RCC 7860 (cell line): Measurements from ENCODE around the gene GLS.
"Not testable (repeated sequence)": the region's sequence is repeated elsewhere in the genome, so short reads cannot be mapped to it uniquely, and the experiment has no call there.

Experiments used
- DNase-seq: peaks from one replicate; pipeline ENCODE4 v3.0.0-alpha.2; 2015; ENCODE audit warnings: low spot score
- FAIRE-seq: peaks from 2 replicates; lab custom pipeline; 2012; peaks lifted over from hg19 to GRCh38; lab: Jason Lieb, UNC

Gene GLS

DNA sequence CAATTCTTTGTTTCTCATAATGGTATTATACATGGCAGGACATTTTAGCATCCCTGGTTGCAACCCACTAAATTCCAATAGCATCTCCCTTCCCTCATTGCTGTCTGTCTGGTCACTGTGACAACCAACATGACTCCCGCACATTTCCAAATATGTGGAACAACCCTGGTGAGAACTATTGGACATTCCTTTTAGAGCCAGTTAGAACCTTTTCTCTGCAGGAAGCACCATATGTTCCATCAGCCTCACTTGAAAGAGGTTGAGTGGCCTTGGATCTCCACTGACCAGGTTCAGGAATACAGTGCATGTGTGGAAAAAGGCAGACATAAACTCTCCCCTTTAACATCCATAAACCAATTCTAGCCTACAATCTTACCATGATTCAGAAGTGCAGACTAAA lies 25.9 kb upstream of the GLS start:
- FAIRE-seq, result no peak
- no peak for DNase-seq

DNA sequence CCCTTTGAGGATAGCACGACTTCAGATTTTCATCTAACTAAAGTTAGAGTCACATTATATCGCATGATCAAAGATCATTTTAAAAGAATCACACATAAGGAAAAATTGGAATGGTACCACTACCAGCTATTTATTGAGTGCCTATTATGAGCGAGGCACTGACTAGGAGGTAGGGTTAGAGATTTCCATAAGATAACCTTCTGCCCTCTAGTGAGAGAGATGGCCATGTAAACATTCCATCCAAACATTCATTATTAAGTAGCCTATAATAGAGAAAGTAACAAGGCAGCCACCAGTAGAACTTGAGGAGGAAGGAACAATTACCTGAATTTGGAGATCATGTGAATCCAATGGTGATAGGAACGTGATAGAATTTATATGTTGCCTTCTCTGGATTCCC lies 25.4 kb upstream of the GLS start:
- FAIRE-seq (no peak), DNase-seq (no peak)

GRCh38 chr2:190856985-190857384 lies 23.6 kb upstream of the GLS start:
- FAIRE-seq, result no peak
- DNase-seq, result no peak

DNA sequence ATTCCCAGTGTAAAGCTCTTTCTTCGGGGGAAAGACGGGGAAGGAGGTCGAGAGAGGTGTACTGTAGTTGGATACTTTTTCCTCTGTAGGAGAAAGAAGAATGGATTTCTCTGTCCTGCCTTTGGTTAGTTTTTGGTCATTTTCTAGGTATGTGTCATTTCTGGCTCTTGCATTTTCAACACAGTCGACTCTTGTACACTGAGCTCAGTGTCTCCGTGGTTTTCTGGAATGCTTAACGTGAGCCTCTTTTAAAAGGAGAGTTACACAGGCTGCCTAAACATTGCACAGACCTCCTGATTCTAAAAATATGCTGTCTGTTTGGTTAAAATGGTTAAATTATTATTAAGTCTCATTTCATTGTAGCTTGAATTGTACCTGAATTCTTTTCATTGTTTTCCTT lies 21.8 kb upstream of the GLS start:
- DNase-seq (peak; percentile 83), FAIRE-seq (peak; percentile 95)

DNA sequence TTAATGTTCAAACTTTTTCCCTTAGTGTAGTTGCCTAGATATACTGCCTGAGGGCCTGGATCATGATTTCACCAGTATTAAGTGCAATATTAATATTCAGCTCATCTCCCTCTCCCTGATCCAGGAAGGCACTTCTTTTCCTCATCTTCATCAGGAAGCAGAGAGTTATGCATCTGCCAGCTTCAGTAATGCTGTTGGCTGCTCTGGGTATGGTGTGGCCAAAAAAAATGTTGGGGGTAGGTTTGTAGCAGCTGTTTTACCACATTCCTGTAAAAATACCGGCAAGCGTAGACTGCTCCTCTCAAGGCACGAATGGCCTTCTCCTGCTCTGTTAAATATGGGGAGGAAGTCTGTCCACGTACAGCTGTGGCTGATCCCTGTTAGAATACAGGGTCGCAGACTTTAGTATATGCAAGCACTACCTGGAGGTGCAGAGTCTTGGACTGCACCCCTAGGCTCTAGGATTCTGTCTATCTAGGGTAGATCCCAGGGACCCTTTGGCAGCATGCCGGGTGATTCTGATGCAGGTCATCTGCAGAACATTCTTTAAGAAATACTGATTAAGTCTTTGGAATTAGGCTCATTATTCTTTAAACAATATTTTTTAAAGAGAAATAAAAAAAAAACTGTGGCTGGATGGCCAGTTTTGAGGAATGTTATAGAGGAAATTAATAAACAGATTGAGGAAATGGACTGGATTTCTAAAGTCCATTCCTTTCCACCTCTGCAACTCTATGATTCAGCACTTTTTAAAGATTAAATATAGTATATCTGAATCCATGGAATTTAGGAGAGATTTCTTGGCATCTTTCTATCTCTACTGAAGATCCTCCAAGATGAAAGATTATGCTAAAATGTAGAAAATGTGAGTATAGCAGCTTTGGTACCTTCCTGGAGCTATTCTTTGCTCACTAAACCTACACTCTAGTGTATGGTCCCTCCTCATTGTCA lies 21.0 kb upstream of the GLS start:
- DNase-seq (peak; percentile 71), FAIRE-seq (no peak)

GRCh38 chr2:190860985-190861680 lies 19.5 kb upstream of the GLS start:
- DNase-seq (peak; percentile 80), FAIRE-seq (peak; percentile 82)

GRCh38 chr2:190862128-190862527 lies 18.5 kb upstream of the GLS start:
- FAIRE-seq, DNase-seq: not testable (repeated sequence)

DNA sequence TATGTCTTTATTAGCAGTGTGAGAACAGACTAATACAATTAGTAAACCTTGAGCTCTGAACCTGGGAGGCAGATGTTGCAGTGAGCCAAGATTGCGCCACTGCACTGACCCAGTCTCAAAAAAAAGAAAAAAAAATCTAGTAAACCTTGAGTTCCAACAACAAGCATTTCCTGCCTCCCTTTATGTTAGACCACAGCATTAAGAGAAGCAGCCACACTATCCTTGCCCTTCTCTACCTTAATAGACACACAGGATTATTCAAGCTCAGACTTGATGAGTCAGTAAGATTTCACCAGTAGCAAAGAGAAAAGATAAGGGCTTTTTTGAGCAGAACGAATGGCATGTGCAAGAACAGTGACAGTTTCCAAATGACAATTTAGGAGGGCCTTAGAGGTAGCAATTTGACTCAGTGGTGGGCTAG lies 18.0 kb upstream of the GLS start:
- FAIRE-seq, result peak; percentile 92

DNA sequence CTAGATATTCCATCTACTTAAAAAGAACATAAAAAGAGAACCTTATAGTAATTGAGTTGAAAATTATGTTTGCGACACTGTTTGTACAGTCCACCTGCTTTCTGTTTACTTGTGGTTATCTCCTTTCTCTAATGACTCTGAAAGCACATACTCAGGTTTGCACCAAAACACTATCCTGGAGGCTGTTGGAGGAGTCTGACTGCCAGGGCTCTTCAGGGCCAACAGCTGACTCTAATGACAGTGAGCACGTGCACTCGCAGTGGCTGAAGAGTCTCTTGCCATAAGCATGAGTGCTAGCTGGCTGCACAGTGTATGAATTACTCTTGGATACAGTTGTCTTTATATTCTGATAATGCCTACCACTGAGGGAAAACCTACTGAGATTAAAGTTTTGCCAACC lies 16.7 kb upstream of the GLS start:
- DNase-seq, result no peak
- FAIRE-seq, result no peak

More for the DNA sequence above, 18.0 kb upstream of the GLS start:
- peak; percentile 80 for DNase-seq

GRCh38 chr2:190864375-190864774 lies 16.2 kb upstream of the GLS start:
- FAIRE-seq, result no peak
- DNase-seq, result no peak

- FAIRE-seq (peak; percentile 96), DNase-seq (peak; percentile 87)
Observed at GRCh38 chr2:190867212-190867611, 13.4 kb upstream of the GLS start.

DNA sequence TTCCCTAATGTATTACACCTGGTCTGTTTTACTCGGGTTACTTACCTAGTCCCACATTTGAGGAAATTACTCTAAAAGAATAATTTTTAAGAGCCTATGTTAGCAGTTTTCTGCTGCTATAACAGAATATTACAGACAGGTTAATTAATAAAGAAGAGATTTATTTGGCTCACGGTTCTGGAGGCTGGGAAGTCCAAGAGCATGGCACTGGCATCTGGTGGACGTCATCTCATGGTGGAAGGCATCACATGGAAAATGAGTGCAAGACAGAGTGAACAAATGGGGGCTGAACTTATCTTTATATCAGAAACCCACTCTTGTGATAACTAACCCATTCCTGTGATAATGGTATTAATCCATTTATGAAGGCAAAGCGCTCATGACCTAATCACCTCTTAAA lies 12.8 kb upstream of the GLS start:
- DNase-seq, result no peak
- no peak for FAIRE-seq

- DNase-seq (no peak), FAIRE-seq (no peak)
Observed at GRCh38 chr2:190869721-190870120, 10.9 kb upstream of the GLS start.

DNA sequence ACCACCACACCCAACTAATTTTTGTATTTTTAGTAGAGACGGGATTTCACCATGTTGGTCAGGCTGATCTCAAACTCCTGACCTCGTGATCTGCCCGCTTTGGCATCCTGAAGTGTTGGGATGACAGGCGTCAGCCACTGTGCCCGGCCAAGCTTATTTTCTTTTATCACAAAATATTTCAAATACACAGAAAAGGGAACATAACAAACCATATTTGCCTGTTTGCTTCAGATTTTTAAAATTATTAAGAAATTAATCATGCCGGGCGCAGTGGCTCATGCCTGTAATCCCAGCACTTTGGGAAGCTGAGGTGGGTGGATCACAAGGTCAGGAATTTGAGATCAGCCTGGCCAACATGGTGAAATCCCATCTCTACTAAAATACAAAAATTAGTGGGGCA lies 7.2 kb upstream of the GLS start:
- not testable (repeated sequence) for DNase-seq, FAIRE-seq

GRCh38 chr2:190875891-190876290 lies 4.7 kb upstream of the GLS start:
- peak; percentile 49 for FAIRE-seq
- no peak for DNase-seq

DNA sequence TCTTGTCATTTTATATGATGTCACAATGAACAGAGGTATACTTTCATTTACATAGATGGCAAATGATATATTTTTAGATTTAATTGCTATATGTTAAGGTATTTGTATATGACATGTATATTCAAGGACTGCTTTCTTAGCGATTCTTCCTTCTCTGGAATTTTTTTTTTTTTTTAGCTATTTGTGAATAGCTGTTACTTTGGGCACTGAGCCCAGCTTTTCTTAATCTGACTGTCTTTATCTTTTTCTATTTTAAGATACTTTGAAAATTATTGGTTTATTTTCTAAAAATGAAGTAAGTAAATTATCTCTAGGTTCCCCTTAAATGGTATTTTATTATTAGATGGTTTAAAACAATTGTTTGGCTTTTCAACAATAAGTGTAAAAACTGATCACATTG lies 4.0 kb upstream of the GLS start:
- FAIRE-seq, result peak; percentile 32

DNA sequence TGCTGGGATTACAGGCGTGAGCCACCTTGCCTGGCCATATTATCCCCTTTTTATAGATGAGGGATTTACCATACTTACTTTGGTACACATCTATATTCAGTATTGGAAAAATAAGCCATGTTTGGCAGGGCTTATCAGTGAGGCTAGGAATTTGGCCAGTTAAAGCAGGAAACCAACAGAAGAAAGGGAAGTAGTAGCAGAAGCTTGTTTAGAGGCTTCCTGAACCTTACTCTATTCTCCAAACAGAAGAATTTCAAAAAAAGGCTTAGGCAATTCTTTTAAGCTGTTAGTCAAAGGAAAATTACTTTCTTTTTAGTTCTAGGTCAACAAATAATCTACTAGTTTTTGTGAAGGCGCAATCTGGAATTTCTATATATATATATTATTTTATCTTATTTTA lies 3.2 kb upstream of the GLS start:
- DNase-seq, result no peak
- no peak for FAIRE-seq

More for the DNA sequence above, 4.0 kb upstream of the GLS start:
- DNase-seq, result no peak

DNA sequence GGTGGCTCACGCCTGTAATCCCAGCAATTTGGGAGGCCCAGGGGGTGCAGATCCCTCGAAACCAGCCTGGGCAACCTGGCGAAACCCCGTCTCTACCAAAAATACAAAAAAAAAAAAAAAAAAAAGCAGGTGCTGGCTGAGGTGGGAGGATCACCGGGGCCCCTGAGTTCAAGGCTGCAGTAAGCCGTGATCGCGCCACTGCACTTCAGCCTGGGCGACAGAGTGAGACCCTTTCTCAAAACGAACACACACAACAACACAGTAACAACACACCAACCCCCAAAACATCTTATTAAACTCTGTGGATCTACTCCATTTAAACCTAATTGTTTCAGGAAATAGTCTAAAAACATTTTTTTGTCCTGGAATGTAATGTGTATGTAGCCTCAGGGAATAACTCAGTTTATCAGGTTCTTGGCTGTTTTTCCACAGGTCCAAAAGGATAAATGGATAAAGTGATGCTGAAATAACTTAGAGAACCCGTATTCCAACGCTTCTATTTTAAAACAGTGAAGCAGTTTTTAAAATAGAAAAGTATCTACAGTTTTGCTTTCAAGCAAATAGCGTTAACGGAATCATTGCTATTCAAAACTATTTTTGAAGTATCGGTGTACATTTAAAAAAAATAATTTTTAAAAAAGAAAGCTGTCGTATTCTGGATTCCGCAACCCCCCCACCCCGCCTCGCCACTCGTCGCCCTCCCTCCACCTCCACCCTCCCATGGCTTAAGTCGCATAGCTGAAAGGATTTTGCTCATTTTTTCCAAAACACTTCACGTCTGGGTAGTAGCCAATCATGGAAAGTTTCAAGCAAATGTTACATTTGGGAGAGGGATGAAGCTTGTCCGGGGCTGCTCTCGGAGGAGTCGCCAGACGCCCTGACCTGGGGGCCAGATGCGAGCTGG lies 895 bp upstream of the GLS start:
- FAIRE-seq, result no peak

DNA sequence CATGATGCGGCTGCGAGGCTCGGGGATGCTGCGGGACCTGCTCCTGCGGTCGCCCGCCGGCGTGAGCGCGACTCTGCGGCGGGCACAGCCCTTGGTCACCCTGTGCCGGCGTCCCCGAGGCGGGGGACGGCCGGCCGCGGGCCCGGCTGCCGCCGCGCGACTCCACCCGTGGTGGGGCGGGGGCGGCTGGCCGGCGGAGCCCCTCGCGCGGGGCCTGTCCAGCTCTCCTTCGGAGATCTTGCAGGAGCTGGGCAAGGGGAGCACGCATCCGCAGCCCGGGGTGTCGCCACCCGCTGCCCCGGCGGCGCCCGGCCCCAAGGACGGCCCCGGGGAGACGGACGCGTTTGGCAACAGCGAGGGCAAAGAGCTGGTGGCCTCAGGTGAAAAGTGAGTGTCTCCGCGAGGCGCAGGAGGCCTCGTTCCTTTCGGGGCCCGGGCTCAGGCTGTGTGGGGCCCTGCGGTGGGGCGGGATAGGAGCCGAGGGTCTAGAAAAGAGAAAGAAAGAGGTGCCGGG lies 520 bp downstream of the GLS start:
- no peak for DNase-seq
- FAIRE-seq, result no peak

More for the DNA sequence above, 895 bp upstream of the GLS start:
- DNase-seq, result no peak

DNA sequence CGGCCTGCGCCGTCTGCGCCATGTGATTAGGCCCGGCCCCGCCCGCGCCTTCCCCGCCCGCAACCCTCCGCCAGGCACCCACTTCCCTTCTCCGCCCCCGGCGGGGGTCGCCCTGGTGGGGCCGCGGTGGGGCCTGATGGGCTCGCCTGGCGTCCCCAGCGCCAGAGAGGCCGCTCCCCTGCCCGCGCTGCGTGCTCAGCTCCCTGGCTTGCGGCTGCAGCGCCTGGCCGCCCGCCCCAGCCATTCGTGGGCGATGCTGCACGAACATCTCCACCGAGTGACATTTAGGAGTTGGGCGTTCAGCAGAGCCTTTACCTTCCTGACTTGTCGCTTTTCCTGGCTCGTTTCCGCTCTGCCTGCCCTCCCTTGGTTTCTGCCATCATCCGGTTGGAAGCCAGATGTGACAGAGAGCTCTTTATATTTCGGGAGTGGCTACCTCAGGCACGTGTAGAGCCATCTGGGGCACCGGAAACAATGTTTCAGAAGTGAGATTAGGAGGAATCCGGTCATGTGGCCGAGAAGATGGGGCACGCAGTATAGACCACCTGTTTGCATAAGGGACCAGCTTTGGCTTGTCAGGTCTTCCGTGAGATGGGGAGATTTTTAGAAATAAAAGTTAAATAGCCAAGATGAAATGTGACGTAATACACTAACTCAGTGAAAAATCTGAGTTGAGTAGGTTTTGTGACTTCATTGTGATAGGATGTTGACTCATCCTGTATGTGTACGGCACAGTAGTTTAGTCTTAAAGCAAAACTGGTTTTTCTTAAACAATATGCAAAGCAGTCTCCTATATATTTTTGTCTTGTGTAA lies 1.2 kb downstream of the GLS start:
- FAIRE-seq (peak; percentile 34), DNase-seq (peak; percentile 76)
